HUDEP-2 (cell line): ENCODE measurements around the gene ALDOB.
"Not testable (repeated sequence)": the region's sequence is repeated elsewhere in the genome, so short reads cannot be mapped to it uniquely, and the experiment has no call there.

Experiments used
- DNase-seq, 76 experiments: peaks; one replicate each; lab custom pipeline; 2025; ENCODE audit not compliant: unreplicated experiment in 76 of 76; lab: John Stamatoyannopoulos, UW

Gene ALDOB

DNA sequence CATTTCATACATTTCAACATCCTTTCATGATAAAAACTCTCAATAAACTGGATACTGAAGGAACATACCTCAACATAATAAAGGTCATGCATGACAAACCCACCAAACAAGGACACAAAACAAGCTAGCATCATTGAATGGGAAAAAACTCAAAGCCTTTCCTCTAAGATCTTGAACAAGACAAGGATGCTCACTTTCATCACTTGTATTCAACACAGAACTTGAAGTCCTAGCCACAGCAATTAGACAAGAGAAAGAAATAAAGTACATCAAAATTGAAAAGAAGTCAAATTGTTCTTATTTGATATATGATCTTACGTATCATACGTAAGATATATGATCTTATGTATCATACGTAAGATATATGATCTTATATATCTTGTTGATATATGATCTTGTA, 42.4 kb downstream of the ALDOB start:
- DNase-seq: no peak

DNA sequence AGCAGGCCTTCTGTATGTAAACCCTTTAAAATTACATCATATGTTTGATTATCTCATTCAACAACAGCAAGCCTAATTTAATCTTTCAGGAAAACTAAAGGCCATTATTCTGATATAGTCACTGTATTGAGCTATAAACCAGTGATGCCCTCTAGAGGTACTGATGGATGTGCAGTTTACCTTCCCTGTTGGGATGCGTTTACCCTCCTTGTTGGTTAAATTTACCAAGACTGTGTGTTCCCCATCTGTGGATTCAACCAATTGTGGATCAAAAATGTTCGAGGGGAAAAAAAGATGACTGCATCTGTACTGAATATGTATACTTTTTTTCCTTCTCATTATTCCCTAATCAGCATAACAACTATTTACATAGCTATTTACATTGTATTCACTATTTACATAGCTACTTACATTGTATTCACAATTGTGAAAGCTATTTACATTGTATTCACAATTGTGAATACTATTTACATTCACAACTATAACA, 47.0 kb downstream of the ALDOB start:
- DNase-seq: peak in 12 of 76 experiments; percentile 2 to 37 (median 18)

DNA sequence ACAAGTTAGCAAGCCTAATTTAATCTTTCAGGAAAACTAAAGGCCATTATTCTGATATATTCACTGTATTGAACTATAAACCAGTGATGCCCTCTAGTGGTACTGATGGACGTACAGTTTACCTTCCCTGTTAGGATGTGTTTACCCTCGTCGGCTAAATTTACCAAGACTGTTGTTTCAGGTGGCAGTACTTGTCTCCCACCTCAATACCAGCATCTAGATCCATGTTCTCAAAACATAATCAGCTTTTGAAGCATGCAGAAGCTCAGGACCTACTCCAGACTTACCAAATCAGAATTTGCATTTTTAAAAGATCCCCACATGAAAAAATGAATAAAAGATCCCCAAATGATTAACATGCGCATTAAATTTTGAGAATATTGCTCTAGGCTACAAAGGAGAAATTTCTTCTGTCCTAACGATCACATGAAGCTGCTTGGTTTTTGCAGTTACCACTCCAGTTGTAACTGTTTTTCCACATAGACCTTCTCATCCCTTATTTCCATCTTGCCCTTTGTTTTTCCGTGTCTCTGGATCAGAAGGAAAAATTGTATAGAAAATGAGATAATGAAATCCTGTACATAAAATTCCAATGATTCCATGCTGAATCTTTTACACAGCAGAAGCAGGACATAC, 47.6 kb downstream of the ALDOB start:
- DNase-seq: peak in 30 of 76 experiments; percentile 5 to 71 (median 44)

DNA sequence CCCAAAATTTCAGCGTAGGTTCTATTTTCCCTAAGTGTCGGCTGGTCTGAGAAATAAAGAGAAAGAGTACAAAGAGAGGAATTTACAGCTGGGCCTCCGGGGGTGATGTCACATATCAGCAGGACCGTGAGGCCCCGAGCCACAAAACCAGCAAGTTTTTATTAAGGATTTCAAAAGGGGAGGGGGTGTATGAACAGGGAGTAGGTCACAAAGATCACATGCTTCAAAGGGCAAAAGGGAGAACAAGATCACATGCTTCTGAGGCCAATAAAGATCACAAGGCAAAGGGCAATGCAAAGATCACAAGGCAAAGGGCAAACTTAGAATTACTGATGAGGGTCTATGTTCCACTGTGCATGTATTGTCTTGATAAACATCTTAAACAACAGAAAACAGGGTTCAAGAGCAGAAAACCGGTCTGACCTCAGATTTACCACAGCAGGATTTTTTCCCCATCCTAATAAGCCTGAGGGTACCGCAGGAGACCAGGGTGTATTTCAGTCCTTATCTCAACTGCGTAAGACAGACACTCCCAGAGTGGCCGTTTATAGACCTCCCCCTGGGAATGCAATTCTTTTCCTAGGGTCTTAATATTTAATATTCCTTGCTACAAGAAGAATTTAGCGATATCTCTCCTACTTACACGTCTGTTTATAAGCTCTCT, 50.6 kb downstream of the ALDOB start, which contains the start of gene BAAT:
Gene BAAT (minus strand): TSS at position 134 of the 664 bp plus-strand sequence. CDS start 13,602 bp downstream, outside the sequence.
- DNase-seq: not testable (repeated sequence)

DNA sequence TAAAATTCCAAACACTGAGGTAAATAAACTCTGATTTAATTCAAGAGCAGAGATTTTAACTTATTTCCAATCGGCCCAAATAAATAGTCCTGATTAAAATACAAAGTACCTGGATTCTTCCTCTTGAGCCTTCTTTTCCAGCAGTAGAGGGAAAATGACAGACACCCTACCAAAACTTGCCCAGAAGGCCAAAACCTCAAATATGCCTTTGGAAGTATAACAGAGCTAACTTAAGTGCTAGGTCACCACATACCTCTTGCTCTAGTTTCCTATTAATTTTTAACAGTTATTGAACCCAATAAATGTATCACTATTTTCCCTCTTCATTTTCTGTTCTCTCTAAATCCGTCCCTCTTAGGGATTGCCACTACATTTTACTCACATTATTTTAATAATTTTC, 52.2 kb downstream of the ALDOB start:
- DNase-seq: no peak

DNA sequence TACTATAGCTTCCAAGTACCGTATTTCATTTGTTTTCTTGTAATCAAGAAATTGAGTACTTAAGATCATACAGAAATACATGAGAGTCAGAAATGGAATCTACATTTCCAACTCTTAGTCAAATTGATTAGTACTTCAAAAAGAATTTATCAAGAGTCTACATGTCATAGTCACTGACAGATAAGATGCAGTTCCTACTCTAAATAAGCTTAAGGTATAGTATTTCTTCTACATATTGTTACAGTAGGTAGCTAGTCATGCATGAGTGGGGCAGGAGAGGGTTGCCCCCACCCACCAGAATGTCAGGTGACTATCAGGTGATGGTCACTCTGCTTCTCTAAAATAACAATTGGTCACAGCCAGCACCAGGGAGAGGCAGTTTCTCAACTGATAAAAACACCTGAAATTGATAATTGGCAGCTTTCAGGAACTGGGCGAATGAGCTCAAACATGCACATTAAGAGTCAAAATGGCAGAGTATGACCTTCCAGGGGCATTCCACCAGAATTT, 53.7 kb downstream of the ALDOB start:
- DNase-seq: no peak

DNA sequence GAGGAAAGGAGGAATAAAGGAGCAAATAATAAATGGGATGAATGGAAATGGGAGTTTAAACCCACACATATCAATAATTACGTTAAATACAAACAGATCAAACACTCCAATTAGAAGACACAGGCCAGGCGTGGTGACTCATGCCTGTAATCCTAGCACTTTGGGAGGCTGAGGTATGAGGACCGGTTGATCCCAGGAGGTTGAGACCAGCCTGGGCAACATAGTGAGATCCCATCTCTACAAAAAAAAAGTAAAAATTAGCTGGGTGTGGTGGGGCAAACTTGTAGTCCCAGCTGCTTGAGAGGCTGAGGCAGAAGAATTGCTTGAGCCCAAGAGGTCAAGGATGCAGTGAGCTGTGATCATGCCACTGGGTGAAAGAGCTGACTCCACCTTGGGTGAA, 54.5 kb downstream of the ALDOB start:
- DNase-seq: no peak

DNA sequence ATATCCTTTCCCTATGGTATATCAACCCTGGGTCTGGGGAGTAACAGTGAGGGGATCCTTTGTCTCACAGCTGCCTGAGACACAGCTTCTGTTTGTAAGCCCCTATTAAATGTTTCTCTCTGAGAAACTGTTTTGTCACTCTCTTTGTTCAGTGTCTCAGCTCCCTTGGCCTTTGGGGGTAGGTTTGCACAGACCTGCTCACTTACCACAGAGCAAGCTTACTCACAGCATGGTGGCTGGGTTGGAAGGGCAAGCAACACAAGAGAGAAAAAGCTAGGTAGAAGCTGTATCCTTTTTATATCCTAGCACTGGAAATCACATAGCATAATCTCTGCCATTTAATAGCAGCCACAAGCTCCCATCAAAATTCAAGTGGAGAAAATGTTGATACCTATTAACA, 55.3 kb downstream of the ALDOB start:
- DNase-seq: no peak

DNA sequence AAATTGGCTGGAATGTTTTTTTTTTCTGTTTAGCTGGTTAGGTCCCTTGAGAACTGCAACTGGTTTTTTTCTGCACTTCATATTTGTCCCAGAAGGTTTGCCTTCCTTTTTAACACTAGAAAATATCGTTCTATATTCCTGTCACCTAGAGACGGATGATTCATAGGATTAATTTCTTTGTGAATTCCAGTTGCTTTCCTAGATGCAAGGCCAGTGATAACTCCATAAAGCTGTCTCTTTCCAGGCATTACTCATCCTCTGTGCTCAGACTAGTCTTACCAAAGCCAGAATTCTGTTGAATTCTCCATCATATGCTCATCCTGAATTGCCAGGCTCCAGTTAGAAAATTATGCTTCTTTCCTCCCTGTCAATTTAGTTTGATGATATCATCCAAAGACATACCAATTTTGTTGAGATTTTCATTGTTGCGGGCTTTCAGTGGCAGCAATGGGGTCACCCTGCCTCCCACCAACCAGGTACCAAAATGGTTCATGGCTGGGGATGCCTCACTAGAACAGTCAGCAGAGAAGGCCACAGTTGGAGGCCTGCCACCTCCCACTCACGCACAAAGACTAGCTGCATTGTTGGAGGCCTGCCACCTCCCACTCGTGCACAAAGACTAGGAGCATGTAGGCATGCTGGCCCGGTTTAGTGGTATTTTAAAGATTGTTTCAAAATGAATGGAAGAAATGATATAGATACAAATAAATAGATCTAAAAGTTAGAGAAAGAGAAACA, 59.3 kb downstream of the ALDOB start:
- DNase-seq: peak in 37 of 76 experiments; percentile 1 to 64 (median 34)

DNA sequence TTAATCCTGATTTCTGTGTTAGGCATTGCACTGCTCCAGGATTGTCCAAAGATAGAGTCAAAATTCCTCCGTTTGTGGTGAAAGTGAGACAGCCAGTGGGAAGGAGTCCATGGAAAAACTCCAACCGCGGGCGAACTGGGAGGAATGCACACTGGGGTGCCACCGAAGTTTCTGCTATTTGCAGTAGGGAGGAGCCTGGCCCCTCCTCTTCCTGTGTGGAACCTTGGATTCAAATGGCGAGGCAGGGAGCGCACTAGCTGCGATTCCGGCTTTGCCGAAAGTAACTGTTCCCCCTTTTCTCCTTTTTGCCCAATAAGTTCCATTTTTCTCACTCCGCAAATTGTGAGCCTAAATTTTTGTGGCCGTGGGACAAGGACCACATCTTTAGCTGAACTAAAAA, 60.0 kb downstream of the ALDOB start:
- DNase-seq: no peak

DNA sequence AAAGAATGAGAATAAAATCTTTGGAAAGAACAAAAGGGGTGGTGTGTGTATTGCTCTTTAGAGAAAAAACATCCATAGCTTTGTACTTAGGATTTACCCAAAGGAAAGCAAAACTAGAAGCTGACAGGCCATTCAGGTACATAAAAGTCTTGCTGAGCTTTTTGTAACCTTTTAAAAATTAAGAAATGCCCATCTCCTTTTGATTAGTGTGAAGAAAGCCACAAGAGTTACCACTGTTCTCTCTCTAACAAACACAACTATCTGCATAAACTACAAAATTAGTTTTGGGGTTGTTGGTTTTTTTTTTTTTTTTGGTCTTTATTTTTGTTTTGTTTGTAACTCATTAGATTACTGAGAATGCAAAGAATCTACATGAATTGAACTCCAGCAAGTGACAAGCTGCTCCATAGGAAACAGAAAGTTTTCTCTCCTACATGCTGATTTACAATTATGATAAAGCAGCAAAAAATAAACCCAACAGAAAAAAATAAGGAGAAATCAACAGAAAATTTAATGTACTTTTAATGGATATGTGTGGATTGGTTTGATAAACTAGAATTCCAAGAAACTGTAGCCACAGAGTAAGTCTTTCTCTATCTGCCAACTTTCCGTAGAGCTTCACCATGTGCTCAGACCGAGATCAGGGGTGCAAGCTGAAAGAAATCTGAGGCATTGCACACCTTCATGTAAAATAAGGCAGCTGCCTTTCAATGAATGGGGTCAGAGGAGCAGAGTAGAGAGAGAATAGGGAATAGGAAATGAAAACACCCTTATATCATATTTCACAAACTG, 63.1 kb downstream of the ALDOB start:
- DNase-seq: peak in 23 of 76 experiments; percentile 3 to 73 (median 30)

DNA sequence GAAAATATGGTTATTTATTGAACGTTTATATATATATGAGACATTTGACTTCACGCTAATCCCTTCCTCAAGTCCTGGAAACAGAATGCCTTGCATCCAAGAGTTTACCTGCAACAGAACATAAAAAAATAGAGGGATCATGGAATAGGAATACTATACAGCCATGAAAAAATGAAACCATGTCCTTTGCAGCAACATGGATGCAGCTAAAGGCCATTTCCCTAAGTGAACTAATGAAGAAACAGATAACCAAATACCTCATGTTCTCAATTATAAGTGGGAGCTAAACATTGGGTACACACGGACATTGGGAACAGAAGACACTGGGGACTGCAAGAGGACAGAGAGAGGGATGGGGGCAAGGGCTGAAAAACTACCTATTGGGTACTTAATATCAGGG, 63.8 kb downstream of the ALDOB start:
- DNase-seq: no peak
